Stomach (tissue), 9 donors: ENCODE results near the gene WDR1. TPM values are rescaled to one million over a fixed set of nuclear protein-coding genes. Genes with fewer than 3 reads are reported as not detected.
A peak's percentile ranks its signal among the peaks of the same experiment; 100 is the strongest.

Experiments used
- DNase-seq, 2 donors: peaks; one replicate each; pipeline versions ENCODE4 v3.0.0 to v3.0.0-alpha.2; 2013 to 2019
- H3K27ac ChIP-seq, 5 donors: fragments of 200-600 bp in 4 of 5; sonication (generic) in 4 of 5; one replicate each; pipeline ENCODE4 v1.5.1; 2013 to 2019; ENCODE audit warnings: mild to moderate bottlenecking in 1 of 5, moderate library complexity in 1 of 5
- H3K27me3 ChIP-seq, 3 donors: fragments of 200-600 bp; sonication (generic); one replicate each; pipeline ENCODE4 v1.5.1; 2017 to 2019; ENCODE audit warnings: mixed run types in 1 of 3
- H3K36me3 ChIP-seq, 4 donors: fragments of 200-600 bp; sonication (generic); 1 replicate in 3 of 4; 2 replicates in 1 of 4; pipeline ENCODE4 v1.5.1; 2016 to 2019
- H3K4me1 ChIP-seq, 4 donors: fragments of 200-600 bp; sonication (generic); one replicate each; pipeline ENCODE4 v1.5.1; 2016 to 2019
- H3K4me3 ChIP-seq, 4 donors: fragments of 200-600 bp; sonication (generic) in 3 of 4; one replicate each; pipeline ENCODE4 v1.5.1; 2016 to 2019; ENCODE audit warnings: mild to moderate bottlenecking in 1 of 4
- H3K9me3 ChIP-seq, 4 donors: fragments of 200-600 bp; sonication (generic); one replicate each; pipeline ENCODE4 v1.5.1; 2016 to 2019
- EP300 ChIP-seq: sonication (generic); formaldehyde crosslinking; IDR thresholded peaks from one replicate; pipeline ENCODE4 v1.6.1; 2017; ENCODE audit warnings: antibody characterized with exemption
- POLR2A ChIP-seq, 4 donors: fragments of 450-650 bp; IDR thresholded peaks; one replicate each; pipeline ENCODE4 v1.6.1; 2016; ENCODE audit warnings: antibody characterized with exemption in 4 of 4, control low read depth in 2 of 4, mild to moderate bottlenecking in 1 of 4, moderate library complexity in 1 of 4
- POLR2AphosphoS5 ChIP-seq, 3 donors: sonication (generic); formaldehyde crosslinking; IDR thresholded peaks; one replicate each; pipeline ENCODE4 v1.6.1; 2016; ENCODE audit warnings: antibody characterized with exemption in 3 of 3
- WGBS, 5 donors: extraction: QIAGEN DNeasy Blood & Tissue Kit in 3 of 5; methylation state at CpG; one replicate each; pipeline versions ENCODE4 v1.1.5 to v1.1.7; 2013 to 2018; 5-methylcytosine and 5-hydroxymethylcytosine counted together
- intact Hi-C: fragments of 100-400 bp; cut with DNase I; formaldehyde crosslinking; loops from one replicate; pipeline ENCODE4 v1.15.1; 2023; ENCODE audit warnings: low total_unique reads
- polyA plus RNA-seq, 3 donors: library from polyadenylated mRNA; stranded (reverse); fragments of 200-250 nt; gene quantifications; one replicate each; pipeline ENCODE4 v1.2.3, GENCODE V29; 2013
- total RNA-seq, 5 donors: library from RNA; depleted of rRNA; stranded (reverse); fragments of >200 nt; gene quantifications; one replicate each; pipeline versions ENCODE4 v1.1.0 to v1.2.3, GENCODE V29; 2014 to 2016
- TF ChIP-seq, protein P1 (sequence below), 7 experiments: fragments of 450-650 bp in 4 of 7; fragments of 200-600 bp in 3 of 7; sonication (generic) in 3 of 7; IDR thresholded peaks; one replicate each; pipeline ENCODE4 v1.5.1; 2016 to 2019; ENCODE audit warnings: antibody characterized with exemption in 7 of 7, control low read depth in 2 of 7, mild to moderate bottlenecking in 1 of 7
- donor health status: healthy with polysubstance abuse.
- donor health status: Bipolar disorder and iron deficiency.
- donor health status: healthy.

The WDR1 gene
- total and polyA plus RNA-seq, 8 donors: 52.4 to 167 (median 110) TPM

DNA sequence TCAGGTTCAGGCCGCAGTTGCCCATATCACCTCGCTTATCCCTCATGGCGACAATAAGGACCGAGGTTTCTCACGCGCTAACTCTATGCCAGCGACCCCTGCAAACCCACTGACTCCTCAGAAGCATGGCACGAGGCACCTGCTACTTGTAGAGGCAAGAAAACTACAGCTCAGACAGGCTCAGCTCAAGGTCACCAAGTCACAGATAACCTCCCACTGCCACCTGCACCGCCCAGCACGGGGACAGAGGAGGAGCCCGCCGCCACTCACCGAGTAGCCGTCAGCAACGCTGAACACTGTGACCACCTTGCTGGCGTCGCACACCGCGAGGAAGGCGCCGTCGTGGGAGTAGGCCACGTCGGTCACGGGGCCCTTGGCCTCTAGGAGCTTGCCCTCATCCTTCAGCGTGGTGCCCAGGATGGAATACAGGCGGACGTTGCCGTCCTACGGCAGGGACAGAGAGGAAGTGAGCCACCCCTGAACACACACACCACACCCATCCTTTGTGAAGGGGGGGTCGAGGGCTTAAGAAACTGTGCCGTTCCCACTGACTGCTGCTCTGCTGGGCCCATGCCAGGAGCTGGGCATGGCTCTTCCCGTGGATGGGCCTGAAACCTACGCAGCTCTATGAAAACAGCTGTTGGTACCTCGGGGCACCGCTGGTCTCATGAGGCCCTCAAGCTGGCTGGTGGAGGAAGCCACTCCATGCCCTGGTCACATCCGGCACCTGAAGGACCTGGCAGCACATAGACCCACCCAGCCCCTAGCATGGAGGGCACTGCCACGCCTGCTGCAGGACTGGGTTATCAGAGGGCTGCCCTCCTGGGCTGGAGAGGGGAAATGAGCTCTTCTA lies 38.9 kb downstream of the WDR1 start:
- peak in 1 of 2 donors; percentile 36 for DNase-seq
- Histone ChIP-seq H3K27ac (peak overlapping the region; percentile 8 to 64 (median 37)), H3K36me3 (peaks cover 92 to 100% (median 99%) of the 10 kb centered on the region in 4 donors), H3K4me1 (peaks cover 13 to 34% (median 16%) of the 10 kb centered on the region in 4 donors), H3K4me3 (no peak overlapping the region), H3K9me3 (no peaks in the 10 kb centered on the region), H3K27me3 (no peaks in the 10 kb centered on the region)
- intact Hi-C loops: no loop called here
- no peak for TF ChIP-seq POLR2AphosphoS5 (IDR thresholded peaks at IDR 0.05)
- TF ChIP-seq, protein P1, sequence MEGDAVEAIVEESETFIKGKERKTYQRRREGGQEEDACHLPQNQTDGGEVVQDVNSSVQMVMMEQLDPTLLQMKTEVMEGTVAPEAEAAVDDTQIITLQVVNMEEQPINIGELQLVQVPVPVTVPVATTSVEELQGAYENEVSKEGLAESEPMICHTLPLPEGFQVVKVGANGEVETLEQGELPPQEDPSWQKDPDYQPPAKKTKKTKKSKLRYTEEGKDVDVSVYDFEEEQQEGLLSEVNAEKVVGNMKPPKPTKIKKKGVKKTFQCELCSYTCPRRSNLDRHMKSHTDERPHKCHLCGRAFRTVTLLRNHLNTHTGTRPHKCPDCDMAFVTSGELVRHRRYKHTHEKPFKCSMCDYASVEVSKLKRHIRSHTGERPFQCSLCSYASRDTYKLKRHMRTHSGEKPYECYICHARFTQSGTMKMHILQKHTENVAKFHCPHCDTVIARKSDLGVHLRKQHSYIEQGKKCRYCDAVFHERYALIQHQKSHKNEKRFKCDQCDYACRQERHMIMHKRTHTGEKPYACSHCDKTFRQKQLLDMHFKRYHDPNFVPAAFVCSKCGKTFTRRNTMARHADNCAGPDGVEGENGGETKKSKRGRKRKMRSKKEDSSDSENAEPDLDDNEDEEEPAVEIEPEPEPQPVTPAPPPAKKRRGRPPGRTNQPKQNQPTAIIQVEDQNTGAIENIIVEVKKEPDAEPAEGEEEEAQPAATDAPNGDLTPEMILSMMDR (IDR thresholded peaks at IDR 0.05): no peak
- no peak for TF ChIP-seq POLR2A (IDR thresholded peaks at IDR 0.05)
- no peak for TF ChIP-seq EP300
- WGBS, 5 donors: 57 to 80% (median 71%) methylated on average over 32 to 38 of the region's 38 CpGs

DNA sequence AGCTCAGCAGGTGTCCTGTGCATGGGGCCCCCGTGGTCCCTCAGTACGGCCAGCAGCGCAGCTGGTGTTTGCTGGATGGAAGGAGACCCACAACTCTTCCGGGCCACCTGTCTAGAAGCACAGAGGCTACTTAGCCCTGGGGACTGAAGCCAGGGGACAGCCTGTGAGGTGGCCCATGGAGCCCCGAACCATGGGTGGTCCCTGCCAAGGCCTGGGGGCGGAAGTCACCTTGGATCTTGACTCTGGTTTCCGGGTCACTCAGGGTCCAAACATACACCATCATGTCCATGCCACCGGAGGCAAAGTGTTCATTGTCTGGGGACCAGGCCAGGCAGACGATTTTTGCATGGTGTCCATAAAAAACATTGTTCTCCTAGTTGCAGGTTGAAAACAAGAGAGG lies 39.5 kb downstream of the WDR1 start:
- DNase-seq: peak in 1 of 2 donors; percentile 21
- Histone ChIP-seq H3K4me1 (peaks cover 13 to 34% (median 16%) of the 10 kb centered on the region in 4 donors), H3K36me3 (peaks cover 85 to 100% (median 98%) of the 10 kb centered on the region in 4 donors), H3K4me3 (no peak overlapping the region), H3K9me3 (no peaks in the 10 kb centered on the region), H3K27ac (peak overlapping the region in 4 of 5 donors; percentile 8 to 64 (median 36)), H3K27me3 (no peaks in the 10 kb centered on the region)
- 75 to 90% (median 87%) methylated on average over 8 to 9 of the region's 9 CpGs for WGBS, 5 donors
- intact Hi-C loops: no loop called here
- TF ChIP-seq POLR2A (IDR thresholded peaks at IDR 0.05) (no peak), EP300 (no peak), POLR2AphosphoS5 (IDR thresholded peaks at IDR 0.05) (no peak)
- TF ChIP-seq, protein P1 (IDR thresholded peaks at IDR 0.05): no peak

DNA sequence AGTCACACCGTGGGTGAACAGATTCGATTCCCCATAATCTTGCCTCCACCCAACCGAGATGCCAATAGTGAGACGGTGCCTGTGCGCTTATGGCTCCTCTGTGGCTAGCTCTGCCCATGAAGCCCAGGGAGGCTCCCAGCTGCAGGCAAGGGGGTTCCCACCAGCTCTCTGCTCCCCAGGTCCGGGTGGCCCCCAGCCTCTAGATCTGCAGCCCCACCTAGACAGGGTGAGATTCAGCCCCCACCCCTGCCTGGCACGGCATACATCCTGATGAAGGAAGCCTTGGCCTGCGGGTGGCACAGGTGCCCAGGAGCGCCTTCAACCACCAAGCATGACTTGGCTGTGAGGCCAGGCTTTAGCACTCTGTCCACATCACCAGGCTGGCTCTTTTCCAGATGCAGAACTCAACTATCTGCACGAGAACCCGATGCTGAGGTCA lies 40.6 kb downstream of the WDR1 start:
- WGBS, 5 donors: 68 to 78% (median 71%) methylated on average over 11 of the region's 11 CpGs
- intact Hi-C loops: no loop called here
- H3K27ac ChIP-seq: peak overlapping the region in 1 of 5 donors; percentile 22
- no peaks in the 10 kb centered on the region for H3K9me3 ChIP-seq
- H3K4me1 ChIP-seq: peaks cover 13 to 33% (median 16%) of the 10 kb centered on the region in 4 donors
- peak in 1 of 2 donors; percentile 22 for DNase-seq
- no peak overlapping the region for H3K4me3 ChIP-seq
- H3K36me3 ChIP-seq: peaks cover 74 to 94% (median 89%) of the 10 kb centered on the region in 4 donors
- H3K27me3 ChIP-seq: no peaks in the 10 kb centered on the region
- TF ChIP-seq POLR2AphosphoS5 (IDR thresholded peaks at IDR 0.05): no peak
- TF ChIP-seq, protein P1 (IDR thresholded peaks at IDR 0.05): no peak
- no peak for TF ChIP-seq EP300
- TF ChIP-seq POLR2A (IDR thresholded peaks at IDR 0.05): no peak

DNA sequence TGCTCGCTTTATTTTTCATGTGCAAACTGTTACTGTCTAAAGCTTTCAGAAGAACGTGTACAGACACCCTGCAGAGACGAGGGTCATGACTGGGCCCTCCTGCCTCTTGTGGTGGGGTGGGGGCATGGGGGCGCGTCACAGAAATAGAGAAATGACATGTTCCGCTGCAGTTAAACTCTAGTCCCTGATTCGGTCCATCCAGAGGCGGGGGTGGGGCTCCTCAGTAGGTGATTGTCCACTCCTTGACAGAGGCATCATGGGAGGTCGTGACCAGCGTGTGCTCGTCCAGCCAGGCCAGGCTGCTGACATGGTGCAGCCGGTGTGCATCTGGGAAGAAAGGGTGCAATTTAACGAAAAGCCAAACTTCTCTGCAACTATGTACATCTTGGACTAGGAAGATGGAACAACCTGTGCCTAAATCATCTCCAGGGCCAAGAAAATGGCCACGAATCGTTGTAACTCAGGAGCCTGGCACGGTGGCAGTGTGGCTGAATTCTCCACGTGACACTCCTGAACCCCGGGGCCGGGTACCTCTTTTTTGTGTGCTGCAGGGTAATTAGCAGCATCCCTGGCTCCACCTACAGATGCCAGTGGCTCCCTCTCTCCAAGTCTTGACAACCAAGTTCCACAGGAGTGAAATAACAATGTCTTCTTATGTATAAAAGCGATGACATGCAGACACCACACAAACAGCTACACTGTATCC lies 41.3 kb downstream of the WDR1 start:
- intact Hi-C loops: no loop called here
- Histone ChIP-seq H3K27ac (peak overlapping the region in 1 of 5 donors; percentile 22), H3K27me3 (no peaks in the 10 kb centered on the region), H3K4me1 (peaks cover 13 to 26% (median 16%) of the 10 kb centered on the region in 4 donors), H3K36me3 (peaks cover 68 to 90% (median 82%) of the 10 kb centered on the region in 4 donors), H3K9me3 (no peaks in the 10 kb centered on the region), H3K4me3 (no peak overlapping the region)
- TF ChIP-seq, protein P1 (IDR thresholded peaks at IDR 0.05): no peak
- TF ChIP-seq POLR2AphosphoS5 (IDR thresholded peaks at IDR 0.05) (no peak), POLR2A (IDR thresholded peaks at IDR 0.05) (no peak), EP300 (no peak)
- peak; percentile 3 to 24 for DNase-seq
- 76 to 87% (median 85%) methylated on average over 13 to 20 of the region's 20 CpGs for WGBS, 5 donors
